ENCODE measurements around the gene TMEM52.

- TF ChIP-seq RAD21 (IDR thresholded peaks at IDR 0.05) (no peak), HNF4A (conservative IDR thresholded peaks at IDR 0.05) (no peak), ATF3 (IDR thresholded peaks at IDR 0.05) (no peak), GABPA (IDR thresholded peaks at IDR 0.05 in 1 of 2, conservative IDR thresholded peaks at IDR 0.05 in 1 of 2) (no peak), CTCF (IDR thresholded peaks at IDR 0.05; ENCODE audit: low read depth, low read length, missing input control) (no peak), MAX (IDR thresholded peaks at IDR 0.05) (no peak)
These were observed 44.2 kb downstream of the TMEM52 start for GRCh38 chr1:1874901-1875300.
